Upper lobe of right lung (tissue), 1 donor: ENCODE measurements around the gene MARVELD1. TPM values are rescaled to one million over a fixed set of nuclear protein-coding genes. Genes with fewer than 3 reads are reported as not detected.

Experiments
- ATAC-seq: fragments of 200-7000 bp; cut with Tn5 transposase; one replicate; pipeline ENCODE4 v1.9.1; 2020; ENCODE audit warnings: mild to moderate bottlenecking, moderate library complexity
- DNase-seq: peaks from one replicate; pipeline ENCODE4 v3.0.0-alpha.2; 2020
- H3K27ac ChIP-seq: fragments of 200-600 bp; one replicate; pipeline ENCODE4 v1.8.0; 2022
- H3K27me3 ChIP-seq: fragments of 200-600 bp; one replicate; pipeline ENCODE4 v1.8.0; 2022; ENCODE audit warnings: mild to moderate bottlenecking
- H3K36me3 ChIP-seq: fragments of 200-600 bp; one replicate; pipeline ENCODE4 v1.8.0; 2022
- H3K4me1 ChIP-seq: fragments of 200-600 bp; one replicate; pipeline ENCODE4 v1.8.0; 2022
- H3K4me3 ChIP-seq: fragments of 200-600 bp; one replicate; pipeline ENCODE4 v1.8.0; 2022; ENCODE audit warnings: mild to moderate bottlenecking
- H3K9me3 ChIP-seq: fragments of 200-600 bp; one replicate; pipeline ENCODE4 v1.8.0; 2022
- CTCF ChIP-seq: fragments of 200-600 bp; IDR thresholded peaks from one replicate; pipeline ENCODE4 v1.8.0; 2022; ENCODE audit warnings: antibody characterized with exemption
- intact Hi-C: fragments of 100-400 bp; cut with DNase I; formaldehyde crosslinking; loops from one replicate; pipeline ENCODE4 v1.11.0; 2022
- total RNA-seq: library from RNA; stranded (reverse); fragmentation: NEBNext Ultra II Directional; extraction: Animal tissue kit (Norgen Biotek cat#: 25700); gene quantifications from one replicate; pipeline ENCODE4 v1.2.1, GENCODE V29; 2021
- donor health status: DM: no; HTN: yes; CAD: no; lungs with severe emphysema.

MARVELD1 gene
- total RNA-seq, 1 donor from 2014 or later = 43.8 TPM

- H3K27me3 ChIP-seq = no peaks in the 10 kb centered on the region
- H3K9me3 ChIP-seq = no peaks in the 10 kb centered on the region
- DNase-seq (no peak), ATAC-seq (no peak)
- H3K4me1 ChIP-seq = no peaks in the 10 kb centered on the region
- no peak overlapping the region for H3K4me3 ChIP-seq
- no peak overlapping the region for H3K27ac ChIP-seq
- peaks cover 79% of the 10 kb centered on the region for H3K36me3 ChIP-seq
- intact Hi-C loops = loop anchor here (10.0 kb wide), 1 partner anchor 61 kb away; the partner anchor contains the start of gene ZFYVE27
- no peak for TF ChIP-seq CTCF
Measured at GRCh38 chr10:97673736-97674525, 39.6 kb upstream of the MARVELD1 start.

GRCh38 chr10:97675222-97675621, 38.3 kb upstream of the MARVELD1 start:
- DNase-seq (no peak), ATAC-seq (no peak)
- H3K9me3 ChIP-seq = no peaks in the 10 kb centered on the region
- no peak for TF ChIP-seq CTCF
- no peaks in the 10 kb centered on the region for H3K27me3 ChIP-seq
- no peak overlapping the region for H3K27ac ChIP-seq
- no peak overlapping the region for H3K4me3 ChIP-seq
- H3K4me1 ChIP-seq = no peaks in the 10 kb centered on the region
- intact Hi-C loops = loop anchor here (10.0 kb wide), 1 partner anchor 60 kb away; the partner anchor contains the start of gene ZFYVE27
- H3K36me3 ChIP-seq = peaks cover 75% of the 10 kb centered on the region

- H3K9me3 ChIP-seq = no peaks in the 10 kb centered on the region
- peak; percentile 95 for TF ChIP-seq CTCF
- peaks cover 2% of the 10 kb centered on the region for H3K4me1 ChIP-seq
- DNase-seq = no peak
- H3K4me3 ChIP-seq = no peak overlapping the region
- H3K27ac ChIP-seq = no peak overlapping the region
- peaks cover 67% of the 10 kb centered on the region for H3K36me3 ChIP-seq
- intact Hi-C loops = loop anchor here (10.0 kb wide), 1 partner anchor 58 kb away; the partner anchor contains the start of gene ZFYVE27
- no peaks in the 10 kb centered on the region for H3K27me3 ChIP-seq
- peak; percentile 91 for ATAC-seq
Measured at GRCh38 chr10:97676770-97677581, 36.6 kb upstream of the MARVELD1 start.

- Histone ChIP-seq H3K4me1 (peaks cover 26% of the 10 kb centered on the region), H3K9me3 (no peaks in the 10 kb centered on the region), H3K27me3 (no peaks in the 10 kb centered on the region), H3K36me3 (peaks cover 46% of the 10 kb centered on the region), H3K4me3 (no peak overlapping the region), H3K27ac (no peak overlapping the region)
- intact Hi-C loops = loop anchor here (10.0 kb wide), 1 partner anchor 55 kb away; the partner anchor contains the start of gene ZFYVE27
- DNase-seq (no peak), ATAC-seq (no peak)
- TF ChIP-seq CTCF = no peak
Measured at GRCh38 chr10:97679594-97679993, 33.9 kb upstream of the MARVELD1 start.

GRCh38 chr10:97682042-97682441, 31.5 kb upstream of the MARVELD1 start:
- Histone ChIP-seq H3K27ac (no peak overlapping the region), H3K4me3 (no peak overlapping the region), H3K9me3 (no peaks in the 10 kb centered on the region), H3K27me3 (no peaks in the 10 kb centered on the region), H3K36me3 (peaks cover 23% of the 10 kb centered on the region), H3K4me1 (peaks cover 38% of the 10 kb centered on the region)
- ATAC-seq (no peak), DNase-seq (no peak)
- no peak for TF ChIP-seq CTCF
- intact Hi-C loops = no loop called here
